ENCODE data around the gene SLBP.

SLBP gene

DNA sequence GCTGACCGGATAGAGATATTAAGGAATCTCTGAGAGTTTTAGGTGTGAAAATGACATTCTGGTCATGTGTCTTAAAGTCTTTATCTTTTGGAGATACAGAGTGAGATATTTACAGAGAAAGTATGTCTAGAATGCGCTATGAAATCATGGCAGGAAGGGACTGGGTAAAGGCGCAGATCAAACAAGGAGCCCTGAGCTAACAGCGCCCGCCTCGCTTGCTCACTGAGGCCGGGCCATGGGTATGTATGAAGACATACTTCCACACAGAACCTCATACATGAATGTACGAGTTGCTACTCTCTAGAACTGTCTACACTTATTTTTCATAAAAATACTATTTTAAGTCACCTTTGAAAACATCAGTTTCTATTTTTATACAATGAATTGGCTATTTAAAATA is 48.0 kb downstream of the SLBP start:
- Histone ChIP-seq H3K27me3 (ENCODE audit: low read depth, low read length) (no peaks in the 10 kb centered on the region), H3K27ac (ENCODE audit: low read length) (no peak overlapping the region), H2AFZ (ENCODE audit: low read depth, low read length) (no peak overlapping the region), H3K36me3 (replicated peaks; ENCODE audit: low read depth, low read length) (no peaks in the 10 kb centered on the region), H4K20me1 (ENCODE audit: insufficient read depth, low read length) (no peaks in the 10 kb centered on the region), H3K79me2 (ENCODE audit: low read length) (no peaks in the 10 kb centered on the region), H3K4me3 (ENCODE audit: low read length) (no peak overlapping the region), H3K4me2 (ENCODE audit: low read length) (no peak overlapping the region), H3K9ac (ENCODE audit: low read length) (no peak overlapping the region), H3K4me1 (ENCODE audit: low read length) (no peaks in the 10 kb centered on the region), H3K9me3 (ENCODE audit: insufficient read depth, low read length) (no peaks in the 10 kb centered on the region)
- TF ChIP-seq EZH2phosphoT487 (IDR thresholded peaks at IDR 0.05; ENCODE audit: low read depth), result no peak
- no peak for TF ChIP-seq CTCF (IDR thresholded peaks at IDR 0.05; ENCODE audit: low read depth, low read length)

DNA sequence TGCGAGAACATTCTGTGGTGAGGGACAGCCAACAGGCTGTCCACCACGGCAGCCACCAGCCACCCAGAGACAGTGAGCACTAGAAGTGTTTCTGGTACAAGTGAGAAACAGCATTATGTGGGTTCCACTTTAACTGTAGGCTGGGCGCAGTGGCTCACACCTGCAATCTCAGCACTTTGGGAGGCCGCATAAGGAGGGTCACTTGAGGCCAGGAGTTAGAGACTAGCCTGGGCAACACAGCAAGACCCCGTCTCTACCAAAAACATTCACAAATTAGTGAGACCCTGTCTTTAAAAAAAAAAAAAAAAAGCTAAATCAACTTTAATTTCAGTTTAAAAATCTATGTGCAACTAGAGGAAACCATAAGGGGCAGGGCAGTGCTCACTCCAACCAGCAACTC is 48.6 kb downstream of the SLBP start:
- no peaks in the 10 kb centered on the region for H3K27me3 ChIP-seq (ENCODE audit: low read depth, low read length)
- no peaks in the 10 kb centered on the region for H3K4me1 ChIP-seq (ENCODE audit: low read length)
- H3K9ac ChIP-seq (ENCODE audit: low read length), result no peak overlapping the region
- no peak overlapping the region for H3K27ac ChIP-seq (ENCODE audit: low read length)
- no peaks in the 10 kb centered on the region for H3K79me2 ChIP-seq (ENCODE audit: low read length)
- TF ChIP-seq CTCF (IDR thresholded peaks at IDR 0.05; ENCODE audit: low read depth, low read length), result no peak
- TF ChIP-seq EZH2phosphoT487 (IDR thresholded peaks at IDR 0.05; ENCODE audit: low read depth), result no peak
- no peak overlapping the region for H3K4me2 ChIP-seq (ENCODE audit: low read length)
- H3K36me3 ChIP-seq (replicated peaks; ENCODE audit: low read depth, low read length), result no peaks in the 10 kb centered on the region
- no peaks in the 10 kb centered on the region for H4K20me1 ChIP-seq (ENCODE audit: insufficient read depth, low read length)
- no peaks in the 10 kb centered on the region for H3K9me3 ChIP-seq (ENCODE audit: insufficient read depth, low read length)
- H3K4me3 ChIP-seq (ENCODE audit: low read length), result no peak overlapping the region
- no peak overlapping the region for H2AFZ ChIP-seq (ENCODE audit: low read depth, low read length)

- no peaks in the 10 kb centered on the region for H3K36me3 ChIP-seq (replicated peaks; ENCODE audit: low read depth, low read length)
- H3K9me3 ChIP-seq (ENCODE audit: insufficient read depth, low read length), result no peaks in the 10 kb centered on the region
- no peak overlapping the region for H2AFZ ChIP-seq (ENCODE audit: low read depth, low read length)
- H3K27me3 ChIP-seq (ENCODE audit: low read depth, low read length), result no peaks in the 10 kb centered on the region
- H4K20me1 ChIP-seq (ENCODE audit: insufficient read depth, low read length), result no peaks in the 10 kb centered on the region
- no peak overlapping the region for H3K4me3 ChIP-seq (ENCODE audit: low read length)
- TF ChIP-seq CTCF (IDR thresholded peaks at IDR 0.05; ENCODE audit: low read depth, low read length), result no peak
- no peak for TF ChIP-seq EZH2phosphoT487 (IDR thresholded peaks at IDR 0.05; ENCODE audit: low read depth)
- H3K9ac ChIP-seq (ENCODE audit: low read length), result no peak overlapping the region
- no peak overlapping the region for H3K27ac ChIP-seq (ENCODE audit: low read length)
- H3K4me2 ChIP-seq (ENCODE audit: low read length), result no peak overlapping the region
- H3K79me2 ChIP-seq (ENCODE audit: low read length), result no peaks in the 10 kb centered on the region
- no peaks in the 10 kb centered on the region for H3K4me1 ChIP-seq (ENCODE audit: low read length)
Observed at GRCh38 chr4:1661695-1662094, 50.4 kb downstream of the SLBP start.

GRCh38 chr4:1660948-1661677 is 51.0 kb downstream of the SLBP start:
- Histone ChIP-seq H3K4me2 (ENCODE audit: low read length) (no peak overlapping the region), H3K9ac (ENCODE audit: low read length) (no peak overlapping the region), H3K27me3 (ENCODE audit: low read depth, low read length) (no peaks in the 10 kb centered on the region), H3K36me3 (replicated peaks; ENCODE audit: low read depth, low read length) (no peaks in the 10 kb centered on the region), H3K4me1 (ENCODE audit: low read length) (no peaks in the 10 kb centered on the region), H3K79me2 (ENCODE audit: low read length) (no peaks in the 10 kb centered on the region), H3K9me3 (ENCODE audit: insufficient read depth, low read length) (no peaks in the 10 kb centered on the region), H2AFZ (ENCODE audit: low read depth, low read length) (no peak overlapping the region), H3K4me3 (ENCODE audit: low read length) (no peak overlapping the region), H3K27ac (ENCODE audit: low read length) (no peak overlapping the region), H4K20me1 (ENCODE audit: insufficient read depth, low read length) (no peaks in the 10 kb centered on the region)
- TF ChIP-seq CTCF (IDR thresholded peaks at IDR 0.05; ENCODE audit: low read depth, low read length), result no peak
- TF ChIP-seq EZH2phosphoT487 (IDR thresholded peaks at IDR 0.05; ENCODE audit: low read depth), result no peak

All from OCI-LY3 (cell line).